ENCODE results near the gene GPBAR1.

DNA sequence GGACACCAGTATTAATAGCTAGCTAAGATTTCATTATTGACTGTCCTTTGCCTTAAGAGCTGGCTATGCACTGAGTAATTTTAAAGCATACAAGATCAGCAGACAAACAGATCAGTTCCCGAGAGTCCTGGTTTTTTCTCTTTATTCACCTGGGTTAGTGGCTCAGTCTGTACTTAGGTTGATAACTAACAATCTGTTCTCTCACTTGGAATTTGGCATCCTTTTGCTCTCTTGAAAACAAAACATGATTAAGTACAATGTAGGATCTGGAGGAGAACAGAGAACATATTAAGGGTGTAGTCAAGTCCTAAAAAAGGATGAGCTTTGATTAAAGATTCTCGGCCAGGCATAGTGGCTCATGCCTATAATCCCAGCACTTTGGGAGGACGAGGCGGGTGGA lies 27.3 kb upstream of the GPBAR1 start:
- TF ChIP-seq, protein P1, sequence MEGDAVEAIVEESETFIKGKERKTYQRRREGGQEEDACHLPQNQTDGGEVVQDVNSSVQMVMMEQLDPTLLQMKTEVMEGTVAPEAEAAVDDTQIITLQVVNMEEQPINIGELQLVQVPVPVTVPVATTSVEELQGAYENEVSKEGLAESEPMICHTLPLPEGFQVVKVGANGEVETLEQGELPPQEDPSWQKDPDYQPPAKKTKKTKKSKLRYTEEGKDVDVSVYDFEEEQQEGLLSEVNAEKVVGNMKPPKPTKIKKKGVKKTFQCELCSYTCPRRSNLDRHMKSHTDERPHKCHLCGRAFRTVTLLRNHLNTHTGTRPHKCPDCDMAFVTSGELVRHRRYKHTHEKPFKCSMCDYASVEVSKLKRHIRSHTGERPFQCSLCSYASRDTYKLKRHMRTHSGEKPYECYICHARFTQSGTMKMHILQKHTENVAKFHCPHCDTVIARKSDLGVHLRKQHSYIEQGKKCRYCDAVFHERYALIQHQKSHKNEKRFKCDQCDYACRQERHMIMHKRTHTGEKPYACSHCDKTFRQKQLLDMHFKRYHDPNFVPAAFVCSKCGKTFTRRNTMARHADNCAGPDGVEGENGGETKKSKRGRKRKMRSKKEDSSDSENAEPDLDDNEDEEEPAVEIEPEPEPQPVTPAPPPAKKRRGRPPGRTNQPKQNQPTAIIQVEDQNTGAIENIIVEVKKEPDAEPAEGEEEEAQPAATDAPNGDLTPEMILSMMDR (conservative IDR thresholded peaks at IDR 0.05; ENCODE audit: low read depth in 2 of 2) = no peak
- TF ChIP-seq EZH2 (IDR thresholded peaks at IDR 0.05; ENCODE audit: low read depth, unreplicated experiment) (no peak), EZH2phosphoT487 (IDR thresholded peaks at IDR 0.05; ENCODE audit: unreplicated experiment) (no peak), POLR2AphosphoS5 (IDR thresholded peaks at IDR 0.05; ENCODE audit: low read depth) (no peak)
- TF ChIP-seq, protein P2, sequence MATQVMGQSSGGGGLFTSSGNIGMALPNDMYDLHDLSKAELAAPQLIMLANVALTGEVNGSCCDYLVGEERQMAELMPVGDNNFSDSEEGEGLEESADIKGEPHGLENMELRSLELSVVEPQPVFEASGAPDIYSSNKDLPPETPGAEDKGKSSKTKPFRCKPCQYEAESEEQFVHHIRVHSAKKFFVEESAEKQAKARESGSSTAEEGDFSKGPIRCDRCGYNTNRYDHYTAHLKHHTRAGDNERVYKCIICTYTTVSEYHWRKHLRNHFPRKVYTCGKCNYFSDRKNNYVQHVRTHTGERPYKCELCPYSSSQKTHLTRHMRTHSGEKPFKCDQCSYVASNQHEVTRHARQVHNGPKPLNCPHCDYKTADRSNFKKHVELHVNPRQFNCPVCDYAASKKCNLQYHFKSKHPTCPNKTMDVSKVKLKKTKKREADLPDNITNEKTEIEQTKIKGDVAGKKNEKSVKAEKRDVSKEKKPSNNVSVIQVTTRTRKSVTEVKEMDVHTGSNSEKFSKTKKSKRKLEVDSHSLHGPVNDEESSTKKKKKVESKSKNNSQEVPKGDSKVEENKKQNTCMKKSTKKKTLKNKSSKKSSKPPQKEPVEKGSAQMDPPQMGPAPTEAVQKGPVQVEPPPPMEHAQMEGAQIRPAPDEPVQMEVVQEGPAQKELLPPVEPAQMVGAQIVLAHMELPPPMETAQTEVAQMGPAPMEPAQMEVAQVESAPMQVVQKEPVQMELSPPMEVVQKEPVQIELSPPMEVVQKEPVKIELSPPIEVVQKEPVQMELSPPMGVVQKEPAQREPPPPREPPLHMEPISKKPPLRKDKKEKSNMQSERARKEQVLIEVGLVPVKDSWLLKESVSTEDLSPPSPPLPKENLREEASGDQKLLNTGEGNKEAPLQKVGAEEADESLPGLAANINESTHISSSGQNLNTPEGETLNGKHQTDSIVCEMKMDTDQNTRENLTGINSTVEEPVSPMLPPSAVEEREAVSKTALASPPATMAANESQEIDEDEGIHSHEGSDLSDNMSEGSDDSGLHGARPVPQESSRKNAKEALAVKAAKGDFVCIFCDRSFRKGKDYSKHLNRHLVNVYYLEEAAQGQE (IDR thresholded peaks at IDR 0.05; ENCODE audit: unreplicated experiment) = no peak
- TF ChIP-seq, protein P3, sequence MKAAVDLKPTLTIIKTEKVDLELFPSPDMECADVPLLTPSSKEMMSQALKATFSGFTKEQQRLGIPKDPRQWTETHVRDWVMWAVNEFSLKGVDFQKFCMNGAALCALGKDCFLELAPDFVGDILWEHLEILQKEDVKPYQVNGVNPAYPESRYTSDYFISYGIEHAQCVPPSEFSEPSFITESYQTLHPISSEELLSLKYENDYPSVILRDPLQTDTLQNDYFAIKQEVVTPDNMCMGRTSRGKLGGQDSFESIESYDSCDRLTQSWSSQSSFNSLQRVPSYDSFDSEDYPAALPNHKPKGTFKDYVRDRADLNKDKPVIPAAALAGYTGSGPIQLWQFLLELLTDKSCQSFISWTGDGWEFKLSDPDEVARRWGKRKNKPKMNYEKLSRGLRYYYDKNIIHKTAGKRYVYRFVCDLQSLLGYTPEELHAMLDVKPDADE (IDR thresholded peaks at IDR 0.05) = no peak
